Testis (tissue), 2 donors: ENCODE measurements around the gene PHIP.

ENCODE experiments used
- POLR2A ChIP-seq: fragments of 450-650 bp; IDR thresholded peaks from one replicate; pipeline ENCODE4 v1.6.1; 2017; ENCODE audit warnings: antibody characterized with exemption, mild to moderate bottlenecking, moderate library complexity
- TF ChIP-seq, protein P1 (sequence below), 3 experiments: fragments of 450-650 bp in 2 of 3; fragments of 200-600 bp in 1 of 3; sonication (generic) in 1 of 3; IDR thresholded peaks; one replicate each; pipeline ENCODE4 v1.5.1; 2016 to 2019; ENCODE audit warnings: antibody characterized with exemption in 3 of 3, mild to moderate bottlenecking in 2 of 3, moderate library complexity in 1 of 3

DNA sequence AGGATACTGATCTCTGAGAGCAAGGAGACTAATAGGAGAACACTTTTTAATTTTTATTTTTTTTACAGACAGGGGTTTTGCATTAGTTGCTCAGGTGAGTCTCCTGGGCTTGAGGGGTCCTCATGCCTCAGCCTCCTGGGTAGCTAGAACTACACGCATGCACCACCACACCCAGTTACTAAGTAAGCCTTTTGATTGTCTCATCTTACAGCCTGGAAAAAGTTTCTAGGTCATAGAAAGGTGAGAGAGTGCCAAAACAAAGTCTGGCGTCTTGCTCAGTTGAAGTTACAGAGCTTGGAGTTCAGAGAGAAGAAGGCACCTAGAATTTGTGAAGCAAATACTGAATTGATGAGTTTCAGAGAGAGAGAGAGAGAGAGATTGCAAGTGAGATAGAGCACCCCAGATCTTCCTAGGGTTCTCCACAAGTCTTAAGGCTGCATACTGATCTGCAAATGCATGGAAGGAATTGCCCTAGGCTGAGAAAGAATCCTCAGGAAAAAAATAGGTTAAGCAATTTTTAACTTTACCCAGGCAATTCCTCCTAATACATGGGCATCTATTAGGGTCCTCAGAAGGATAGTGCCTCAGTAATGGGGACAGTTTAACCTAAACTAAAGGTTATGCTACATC lies 37.6 kb upstream of the PHIP start:
- no peak for TF ChIP-seq POLR2A
- TF ChIP-seq, protein P1, sequence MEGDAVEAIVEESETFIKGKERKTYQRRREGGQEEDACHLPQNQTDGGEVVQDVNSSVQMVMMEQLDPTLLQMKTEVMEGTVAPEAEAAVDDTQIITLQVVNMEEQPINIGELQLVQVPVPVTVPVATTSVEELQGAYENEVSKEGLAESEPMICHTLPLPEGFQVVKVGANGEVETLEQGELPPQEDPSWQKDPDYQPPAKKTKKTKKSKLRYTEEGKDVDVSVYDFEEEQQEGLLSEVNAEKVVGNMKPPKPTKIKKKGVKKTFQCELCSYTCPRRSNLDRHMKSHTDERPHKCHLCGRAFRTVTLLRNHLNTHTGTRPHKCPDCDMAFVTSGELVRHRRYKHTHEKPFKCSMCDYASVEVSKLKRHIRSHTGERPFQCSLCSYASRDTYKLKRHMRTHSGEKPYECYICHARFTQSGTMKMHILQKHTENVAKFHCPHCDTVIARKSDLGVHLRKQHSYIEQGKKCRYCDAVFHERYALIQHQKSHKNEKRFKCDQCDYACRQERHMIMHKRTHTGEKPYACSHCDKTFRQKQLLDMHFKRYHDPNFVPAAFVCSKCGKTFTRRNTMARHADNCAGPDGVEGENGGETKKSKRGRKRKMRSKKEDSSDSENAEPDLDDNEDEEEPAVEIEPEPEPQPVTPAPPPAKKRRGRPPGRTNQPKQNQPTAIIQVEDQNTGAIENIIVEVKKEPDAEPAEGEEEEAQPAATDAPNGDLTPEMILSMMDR (IDR thresholded peaks at IDR 0.05), result no peak
